ENCODE measurements around the gene ATG16L2.

DNA sequence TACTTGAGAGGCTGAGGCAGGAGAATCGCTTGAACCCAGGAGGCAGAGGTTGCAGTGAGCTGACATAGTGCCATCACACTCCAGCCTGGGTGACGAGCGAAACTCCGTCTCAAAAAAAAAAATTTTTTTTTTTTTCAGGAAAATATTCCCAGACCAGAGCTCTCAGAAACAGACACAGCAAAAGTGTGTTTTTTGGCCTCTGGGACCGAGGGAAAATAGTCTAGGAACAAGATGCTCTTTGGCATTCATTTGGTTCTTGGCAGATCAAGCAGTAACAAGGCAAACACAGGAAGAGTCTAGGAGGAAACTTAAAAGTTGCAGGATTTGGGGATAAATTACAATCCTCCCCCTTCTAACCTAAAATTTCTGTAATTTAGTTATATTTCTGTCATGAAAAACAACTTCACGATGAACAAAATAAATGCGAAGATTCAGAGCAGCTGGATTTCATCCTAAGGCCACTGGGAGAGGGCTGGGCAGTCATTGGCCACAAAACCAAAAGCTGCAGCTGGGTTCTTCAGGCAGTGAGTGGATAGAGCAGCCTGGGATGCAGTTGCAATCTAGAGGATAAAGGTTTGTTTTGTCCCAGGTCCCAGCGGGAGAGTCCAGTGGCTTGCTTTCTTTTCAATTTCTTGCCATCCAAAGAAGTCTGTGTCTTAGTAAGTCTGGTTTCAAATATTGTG, 19.7 kb downstream of the ATG16L2 start:
- TF ChIP-seq, protein P1, sequence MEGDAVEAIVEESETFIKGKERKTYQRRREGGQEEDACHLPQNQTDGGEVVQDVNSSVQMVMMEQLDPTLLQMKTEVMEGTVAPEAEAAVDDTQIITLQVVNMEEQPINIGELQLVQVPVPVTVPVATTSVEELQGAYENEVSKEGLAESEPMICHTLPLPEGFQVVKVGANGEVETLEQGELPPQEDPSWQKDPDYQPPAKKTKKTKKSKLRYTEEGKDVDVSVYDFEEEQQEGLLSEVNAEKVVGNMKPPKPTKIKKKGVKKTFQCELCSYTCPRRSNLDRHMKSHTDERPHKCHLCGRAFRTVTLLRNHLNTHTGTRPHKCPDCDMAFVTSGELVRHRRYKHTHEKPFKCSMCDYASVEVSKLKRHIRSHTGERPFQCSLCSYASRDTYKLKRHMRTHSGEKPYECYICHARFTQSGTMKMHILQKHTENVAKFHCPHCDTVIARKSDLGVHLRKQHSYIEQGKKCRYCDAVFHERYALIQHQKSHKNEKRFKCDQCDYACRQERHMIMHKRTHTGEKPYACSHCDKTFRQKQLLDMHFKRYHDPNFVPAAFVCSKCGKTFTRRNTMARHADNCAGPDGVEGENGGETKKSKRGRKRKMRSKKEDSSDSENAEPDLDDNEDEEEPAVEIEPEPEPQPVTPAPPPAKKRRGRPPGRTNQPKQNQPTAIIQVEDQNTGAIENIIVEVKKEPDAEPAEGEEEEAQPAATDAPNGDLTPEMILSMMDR (IDR thresholded peaks at IDR 0.05; ENCODE audit: low read depth, low read length, missing input control): no peak
- TF ChIP-seq, protein P2, sequence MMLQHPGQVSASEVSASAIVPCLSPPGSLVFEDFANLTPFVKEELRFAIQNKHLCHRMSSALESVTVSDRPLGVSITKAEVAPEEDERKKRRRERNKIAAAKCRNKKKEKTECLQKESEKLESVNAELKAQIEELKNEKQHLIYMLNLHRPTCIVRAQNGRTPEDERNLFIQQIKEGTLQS (IDR thresholded peaks at IDR 0.05): no peak
- TF ChIP-seq SP1 (IDR thresholded peaks at IDR 0.05): no peak
- TF ChIP-seq, protein P3, sequence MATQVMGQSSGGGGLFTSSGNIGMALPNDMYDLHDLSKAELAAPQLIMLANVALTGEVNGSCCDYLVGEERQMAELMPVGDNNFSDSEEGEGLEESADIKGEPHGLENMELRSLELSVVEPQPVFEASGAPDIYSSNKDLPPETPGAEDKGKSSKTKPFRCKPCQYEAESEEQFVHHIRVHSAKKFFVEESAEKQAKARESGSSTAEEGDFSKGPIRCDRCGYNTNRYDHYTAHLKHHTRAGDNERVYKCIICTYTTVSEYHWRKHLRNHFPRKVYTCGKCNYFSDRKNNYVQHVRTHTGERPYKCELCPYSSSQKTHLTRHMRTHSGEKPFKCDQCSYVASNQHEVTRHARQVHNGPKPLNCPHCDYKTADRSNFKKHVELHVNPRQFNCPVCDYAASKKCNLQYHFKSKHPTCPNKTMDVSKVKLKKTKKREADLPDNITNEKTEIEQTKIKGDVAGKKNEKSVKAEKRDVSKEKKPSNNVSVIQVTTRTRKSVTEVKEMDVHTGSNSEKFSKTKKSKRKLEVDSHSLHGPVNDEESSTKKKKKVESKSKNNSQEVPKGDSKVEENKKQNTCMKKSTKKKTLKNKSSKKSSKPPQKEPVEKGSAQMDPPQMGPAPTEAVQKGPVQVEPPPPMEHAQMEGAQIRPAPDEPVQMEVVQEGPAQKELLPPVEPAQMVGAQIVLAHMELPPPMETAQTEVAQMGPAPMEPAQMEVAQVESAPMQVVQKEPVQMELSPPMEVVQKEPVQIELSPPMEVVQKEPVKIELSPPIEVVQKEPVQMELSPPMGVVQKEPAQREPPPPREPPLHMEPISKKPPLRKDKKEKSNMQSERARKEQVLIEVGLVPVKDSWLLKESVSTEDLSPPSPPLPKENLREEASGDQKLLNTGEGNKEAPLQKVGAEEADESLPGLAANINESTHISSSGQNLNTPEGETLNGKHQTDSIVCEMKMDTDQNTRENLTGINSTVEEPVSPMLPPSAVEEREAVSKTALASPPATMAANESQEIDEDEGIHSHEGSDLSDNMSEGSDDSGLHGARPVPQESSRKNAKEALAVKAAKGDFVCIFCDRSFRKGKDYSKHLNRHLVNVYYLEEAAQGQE (IDR thresholded peaks at IDR 0.05): no peak
- no peak for TF ChIP-seq TAF1 (conservative IDR thresholded peaks at IDR 0.05)
- TF ChIP-seq, protein P4, sequence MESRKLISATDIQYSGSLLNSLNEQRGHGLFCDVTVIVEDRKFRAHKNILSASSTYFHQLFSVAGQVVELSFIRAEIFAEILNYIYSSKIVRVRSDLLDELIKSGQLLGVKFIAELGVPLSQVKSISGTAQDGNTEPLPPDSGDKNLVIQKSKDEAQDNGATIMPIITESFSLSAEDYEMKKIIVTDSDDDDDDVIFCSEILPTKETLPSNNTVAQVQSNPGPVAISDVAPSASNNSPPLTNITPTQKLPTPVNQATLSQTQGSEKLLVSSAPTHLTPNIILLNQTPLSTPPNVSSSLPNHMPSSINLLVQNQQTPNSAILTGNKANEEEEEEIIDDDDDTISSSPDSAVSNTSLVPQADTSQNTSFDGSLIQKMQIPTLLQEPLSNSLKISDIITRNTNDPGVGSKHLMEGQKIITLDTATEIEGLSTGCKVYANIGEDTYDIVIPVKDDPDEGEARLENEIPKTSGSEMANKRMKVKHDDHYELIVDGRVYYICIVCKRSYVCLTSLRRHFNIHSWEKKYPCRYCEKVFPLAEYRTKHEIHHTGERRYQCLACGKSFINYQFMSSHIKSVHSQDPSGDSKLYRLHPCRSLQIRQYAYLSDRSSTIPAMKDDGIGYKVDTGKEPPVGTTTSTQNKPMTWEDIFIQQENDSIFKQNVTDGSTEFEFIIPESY (IDR thresholded peaks at IDR 0.05): no peak
- TF ChIP-seq YY1 (IDR thresholded peaks at IDR 0.05): no peak
- TF ChIP-seq, protein P5, sequence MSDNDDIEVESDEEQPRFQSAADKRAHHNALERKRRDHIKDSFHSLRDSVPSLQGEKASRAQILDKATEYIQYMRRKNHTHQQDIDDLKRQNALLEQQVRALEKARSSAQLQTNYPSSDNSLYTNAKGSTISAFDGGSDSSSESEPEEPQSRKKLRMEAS (IDR thresholded peaks at IDR 0.05): no peak
- TF ChIP-seq JUND (IDR thresholded peaks at IDR 0.05): no peak
- TF ChIP-seq FOXA1 (IDR thresholded peaks at IDR 0.05): no peak
- TF ChIP-seq RAD21 (IDR thresholded peaks at IDR 0.05): no peak
- TF ChIP-seq EGR1 (IDR thresholded peaks at IDR 0.05; ENCODE audit: low read depth in 2 of 2): no peak
- no peak for TF ChIP-seq HNF4A (conservative IDR thresholded peaks at IDR 0.05)
- TF ChIP-seq GABPA (IDR thresholded peaks at IDR 0.05 in 1 of 2, conservative IDR thresholded peaks at IDR 0.05 in 1 of 2): no peak

All from liver (tissue), 3 donors.